ENCODE measurements around the gene COL25A1.

COL25A1 gene

GRCh38 chr4:109263721-109264120 lies 38.7 kb downstream of the COL25A1 start:
- no peak for DNase-seq (ENCODE audit: low read depth, low spot score)
- TF ChIP-seq CTCF (IDR thresholded peaks at IDR 0.05; ENCODE audit: insufficient read depth, low read length, missing control alignments): no peak
- CTCF ChIA-PET: no interaction called here
- H3K4me3 ChIP-seq (ENCODE audit: low read depth, low read length): no peak overlapping the region
- POLR2A ChIA-PET: no interaction called here

DNA sequence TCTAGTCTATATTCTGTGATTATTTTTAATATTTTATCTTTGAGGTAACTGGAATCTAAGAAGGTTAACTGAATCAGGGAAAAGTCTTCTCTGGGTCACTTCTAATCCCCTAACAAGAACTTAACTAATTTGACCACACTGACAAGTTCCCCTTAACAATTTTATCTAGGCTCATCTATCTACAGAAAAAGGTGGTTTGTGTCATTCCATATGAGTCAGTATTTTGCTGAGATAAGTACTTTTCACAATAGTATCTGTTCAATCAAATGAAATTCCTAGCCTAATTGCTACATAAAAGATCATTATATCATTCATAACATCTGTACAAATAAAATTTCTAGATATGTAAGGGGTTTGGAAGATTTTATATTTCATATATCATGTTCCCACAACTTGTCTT lies 45.6 kb downstream of the COL25A1 start:
- ChIA-PET POLR2A (no interaction called here), CTCF (no interaction called here)
- no peak for TF ChIP-seq CTCF (IDR thresholded peaks at IDR 0.05; ENCODE audit: insufficient read depth, low read length, missing control alignments)
- DNase-seq (ENCODE audit: low read depth, low spot score): no peak
- no peak overlapping the region for H3K4me3 ChIP-seq (ENCODE audit: low read depth, low read length)

DNA sequence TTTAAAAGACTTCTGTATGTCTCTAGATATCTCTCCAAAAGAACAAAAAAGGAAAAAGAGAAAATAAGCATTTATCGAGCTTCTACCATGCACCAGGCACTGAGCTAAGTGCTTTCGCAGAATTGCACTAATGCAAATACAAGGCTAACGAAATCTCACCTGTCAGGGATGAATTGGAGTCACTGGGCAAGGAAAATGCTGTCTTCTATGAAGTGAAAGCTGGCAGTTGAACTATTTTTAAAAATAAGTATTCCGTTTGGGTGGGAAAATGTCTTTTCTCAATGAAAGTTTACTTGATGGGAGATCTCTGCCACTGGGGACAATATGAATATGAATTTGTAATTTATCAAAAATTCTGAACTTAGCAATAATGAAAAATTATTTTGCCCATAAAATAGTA lies 47.6 kb downstream of the COL25A1 start:
- ChIA-PET CTCF (no interaction called here), POLR2A (no interaction called here)
- H3K4me3 ChIP-seq (ENCODE audit: low read depth, low read length): no peak overlapping the region
- no peak for TF ChIP-seq CTCF (IDR thresholded peaks at IDR 0.05; ENCODE audit: insufficient read depth, low read length, missing control alignments)
- DNase-seq (ENCODE audit: low read depth, low spot score): no peak

GRCh38 chr4:109251396-109251795 lies 51.1 kb downstream of the COL25A1 start:
- ChIA-PET POLR2A (no interaction called here), CTCF (no interaction called here)
- TF ChIP-seq CTCF (IDR thresholded peaks at IDR 0.05; ENCODE audit: insufficient read depth, low read length, missing control alignments): no peak
- H3K4me3 ChIP-seq (ENCODE audit: low read depth, low read length): no peak overlapping the region
- DNase-seq (ENCODE audit: low read depth, low spot score): no peak

- CTCF ChIA-PET: interaction anchor here (1.0 kb wide), 1 partner anchor 45 kb away, joined by 3 read pairs; no protein-coding TSS in a partner anchor
- no peak for TF ChIP-seq CTCF (IDR thresholded peaks at IDR 0.05; ENCODE audit: insufficient read depth, low read length, missing control alignments)
- POLR2A ChIA-PET: no interaction called here
- no peak overlapping the region for H3K4me3 ChIP-seq (ENCODE audit: low read depth, low read length)
- DNase-seq (ENCODE audit: low read depth, low spot score): no peak
These were observed 54.0 kb downstream of the COL25A1 start for GRCh38 chr4:109248322-109248900.

DNA sequence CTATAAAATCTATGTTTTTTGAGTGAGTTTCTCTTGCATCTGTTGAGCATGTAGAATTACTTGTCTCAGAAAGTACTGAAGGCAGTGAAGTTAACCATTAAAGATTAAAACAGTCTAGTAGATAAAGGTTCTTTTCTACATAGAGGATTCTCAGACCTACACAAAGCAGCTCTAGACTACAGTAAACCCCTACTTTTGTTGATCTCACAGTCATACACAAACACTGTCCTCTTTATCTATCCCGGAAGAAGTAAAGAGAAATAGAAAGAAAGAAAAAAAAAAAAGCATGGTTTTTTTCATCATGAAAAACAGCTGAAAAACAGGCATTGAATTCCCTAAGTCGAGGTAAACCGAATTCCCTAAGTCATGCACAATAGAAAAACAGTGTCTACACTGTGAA lies 58.6 kb downstream of the COL25A1 start:
- TF ChIP-seq CTCF (IDR thresholded peaks at IDR 0.05; ENCODE audit: insufficient read depth, low read length, missing control alignments): no peak
- CTCF ChIA-PET: no interaction called here

More for the DNA sequence above, 58.6 kb downstream of the COL25A1 start:
- POLR2A ChIA-PET: no interaction called here
- DNase-seq (ENCODE audit: low read depth, low spot score): no peak
- no peak overlapping the region for H3K4me3 ChIP-seq (ENCODE audit: low read depth, low read length)
